Transverse colon (tissue), 3 donors: ENCODE results near the gene BAAT.

Experiments
- POLR2A ChIP-seq: fragments of 450-650 bp; IDR thresholded peaks from one replicate; pipeline ENCODE4 v1.6.1; 2016; ENCODE audit warnings: antibody characterized with exemption, mild to moderate bottlenecking, moderate library complexity
- TF ChIP-seq, protein P1 (sequence below), 5 experiments: fragments of 200-600 bp in 3 of 5; fragments of 450-650 bp in 2 of 5; sonication (generic) in 3 of 5; IDR thresholded peaks; 1 replicate in 2 of 5; 2 replicates in 3 of 5; pipeline ENCODE4 v1.5.1; 2016 to 2017; ENCODE audit warnings: antibody characterized with exemption in 5 of 5, inconsistent platforms in 3 of 5, mild to moderate bottlenecking in 2 of 5, moderate library complexity in 1 of 5

GRCh38 chr9:101323129-101323528 is 61.7 kb downstream of the BAAT start:
- TF ChIP-seq, protein P1, sequence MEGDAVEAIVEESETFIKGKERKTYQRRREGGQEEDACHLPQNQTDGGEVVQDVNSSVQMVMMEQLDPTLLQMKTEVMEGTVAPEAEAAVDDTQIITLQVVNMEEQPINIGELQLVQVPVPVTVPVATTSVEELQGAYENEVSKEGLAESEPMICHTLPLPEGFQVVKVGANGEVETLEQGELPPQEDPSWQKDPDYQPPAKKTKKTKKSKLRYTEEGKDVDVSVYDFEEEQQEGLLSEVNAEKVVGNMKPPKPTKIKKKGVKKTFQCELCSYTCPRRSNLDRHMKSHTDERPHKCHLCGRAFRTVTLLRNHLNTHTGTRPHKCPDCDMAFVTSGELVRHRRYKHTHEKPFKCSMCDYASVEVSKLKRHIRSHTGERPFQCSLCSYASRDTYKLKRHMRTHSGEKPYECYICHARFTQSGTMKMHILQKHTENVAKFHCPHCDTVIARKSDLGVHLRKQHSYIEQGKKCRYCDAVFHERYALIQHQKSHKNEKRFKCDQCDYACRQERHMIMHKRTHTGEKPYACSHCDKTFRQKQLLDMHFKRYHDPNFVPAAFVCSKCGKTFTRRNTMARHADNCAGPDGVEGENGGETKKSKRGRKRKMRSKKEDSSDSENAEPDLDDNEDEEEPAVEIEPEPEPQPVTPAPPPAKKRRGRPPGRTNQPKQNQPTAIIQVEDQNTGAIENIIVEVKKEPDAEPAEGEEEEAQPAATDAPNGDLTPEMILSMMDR (IDR thresholded peaks at IDR 0.05), result no peak
- no peak for TF ChIP-seq POLR2A
